NCI-H1694 (cell line): Measurements from ENCODE around the gene HEATR3.

Experiments used
- DNase-seq: peaks from one replicate; lab custom pipeline; 2025; lab: John Stamatoyannopoulos, UW

Gene HEATR3, protein sequence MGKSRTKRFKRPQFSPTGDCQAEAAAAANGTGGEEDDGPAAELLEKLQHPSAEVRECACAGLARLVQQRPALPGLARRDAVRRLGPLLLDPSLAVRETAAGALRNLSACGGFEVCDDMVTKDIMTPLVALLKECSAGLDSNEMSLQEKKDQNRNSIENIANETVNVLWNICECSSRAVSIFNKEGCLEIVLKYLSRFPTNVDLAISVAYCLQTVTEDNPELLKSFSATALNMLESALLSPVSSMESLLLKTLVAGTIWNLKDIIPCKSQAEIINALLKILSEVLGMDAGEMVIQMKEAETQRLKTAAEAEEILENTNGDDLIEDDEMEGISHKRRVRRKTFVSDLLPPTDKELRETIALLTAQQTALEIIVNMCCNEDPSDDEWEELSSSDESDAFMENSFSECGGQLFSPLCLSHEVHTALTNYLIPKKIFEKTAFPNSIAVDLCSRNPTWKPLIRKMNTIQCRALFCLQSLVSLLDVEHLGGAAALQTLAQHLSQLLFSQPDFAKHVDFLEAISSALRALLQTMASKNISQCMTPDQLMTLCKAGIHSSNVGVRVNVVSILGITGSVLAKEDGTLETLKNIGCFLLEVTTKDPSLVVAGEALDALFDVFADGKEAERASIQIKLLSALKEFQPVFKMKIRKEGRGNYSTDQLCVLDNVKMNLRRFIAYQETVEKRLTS

DNA sequence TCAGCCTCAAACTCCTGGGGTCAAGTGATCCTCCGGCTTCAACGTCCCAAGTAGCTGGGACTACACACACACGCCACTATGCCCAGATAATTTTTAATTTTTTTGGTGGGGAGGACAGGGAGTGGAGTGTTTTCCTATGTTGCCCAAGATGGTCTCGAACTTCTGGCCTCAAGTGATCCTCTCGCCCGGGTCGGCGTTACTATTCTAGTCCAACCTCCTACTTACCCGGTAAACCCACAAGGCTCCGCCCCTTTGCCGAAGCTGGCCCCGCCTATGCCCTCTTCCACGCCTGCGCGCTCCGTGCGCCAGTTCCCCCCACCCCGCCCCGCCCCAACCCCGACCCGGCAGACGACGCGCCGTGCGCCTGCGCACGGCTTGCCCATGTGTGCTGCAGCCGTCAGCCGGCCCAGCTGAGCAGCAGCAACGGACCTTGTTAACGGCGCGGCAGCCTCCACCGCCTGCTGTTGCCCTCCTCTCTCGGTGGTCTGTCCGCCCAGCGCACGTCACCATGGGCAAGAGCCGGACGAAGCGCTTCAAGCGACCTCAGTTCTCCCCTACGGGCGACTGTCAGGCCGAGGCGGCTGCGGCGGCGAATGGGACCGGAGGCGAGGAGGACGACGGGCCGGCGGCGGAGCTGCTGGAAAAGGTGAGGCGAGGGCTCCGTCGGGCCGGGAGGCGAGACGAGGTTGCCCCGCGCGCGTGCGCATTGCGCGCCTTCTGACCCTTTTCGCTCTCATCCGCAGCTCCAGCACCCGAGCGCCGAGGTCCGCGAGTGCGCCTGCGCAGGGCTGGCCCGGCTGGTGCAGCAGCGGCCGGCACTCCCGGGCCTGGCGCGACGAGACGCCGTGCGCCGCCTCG lies at the start of gene HEATR3:
Gene HEATR3 (plus strand): TSS at position 347 of the 858 bp plus-strand sequence. CDS start 162 bp downstream, at position 509.
- peak; percentile 76 for DNase-seq

- no peak for DNase-seq
Observed at GRCh38 chr16:50017553-50017952, 48.2 kb upstream of the HEATR3 start.

GRCh38 chr16:50021544-50021943 lies 44.2 kb upstream of the HEATR3 start:
- no peak for DNase-seq

DNA sequence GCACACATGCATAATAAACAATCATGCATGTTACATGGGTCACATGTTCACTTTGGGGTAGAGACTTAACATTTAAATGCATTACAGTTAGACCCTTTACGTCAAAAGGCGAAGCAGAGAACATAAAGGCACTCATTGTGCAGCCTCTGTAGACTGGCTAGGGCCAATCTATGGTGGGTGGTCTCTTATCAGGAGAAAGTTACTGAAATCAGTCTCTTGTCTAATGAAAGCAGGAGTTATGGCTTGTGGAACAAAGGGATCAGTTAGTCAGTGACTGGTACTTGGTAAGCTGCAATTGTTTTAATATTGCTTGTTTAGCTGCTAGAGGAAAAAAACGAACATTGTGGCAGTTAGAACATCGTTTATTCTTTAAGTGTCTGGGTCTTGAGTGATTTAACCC lies 42.1 kb upstream of the HEATR3 start:
- DNase-seq = no peak

- no peak for DNase-seq
Observed at GRCh38 chr16:50024207-50024606, 41.6 kb upstream of the HEATR3 start.

- peak; percentile 90 for DNase-seq
Observed at GRCh38 chr16:50024684-50025536, 40.9 kb upstream of the HEATR3 start, which contains the start of gene CNEP1R1. Gene CNEP1R1, plus strand, starts transcription at chr16:50025225. Its CDS starts 91 bp downstream, at chr16:50025316.

DNA sequence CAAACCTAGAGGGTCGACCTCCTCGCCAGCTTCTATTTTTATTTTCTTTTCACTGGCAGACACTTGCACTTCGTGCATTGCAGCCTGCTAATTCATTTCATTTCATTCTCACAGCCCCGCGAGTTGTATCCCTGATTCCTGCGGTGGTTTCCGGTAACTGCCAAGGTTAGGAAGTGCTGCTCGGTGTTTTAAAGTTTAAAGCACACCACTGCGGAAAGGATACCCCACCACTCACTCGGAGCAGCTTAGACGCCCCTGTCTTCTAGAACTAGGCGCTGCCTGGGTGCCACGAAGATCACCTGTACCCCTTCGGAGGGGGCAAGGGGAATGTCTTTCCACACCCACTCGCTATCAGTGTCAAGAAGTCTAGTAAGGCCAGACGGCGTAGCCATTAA lies 40.2 kb upstream of the HEATR3 start:
- no peak for DNase-seq

DNA sequence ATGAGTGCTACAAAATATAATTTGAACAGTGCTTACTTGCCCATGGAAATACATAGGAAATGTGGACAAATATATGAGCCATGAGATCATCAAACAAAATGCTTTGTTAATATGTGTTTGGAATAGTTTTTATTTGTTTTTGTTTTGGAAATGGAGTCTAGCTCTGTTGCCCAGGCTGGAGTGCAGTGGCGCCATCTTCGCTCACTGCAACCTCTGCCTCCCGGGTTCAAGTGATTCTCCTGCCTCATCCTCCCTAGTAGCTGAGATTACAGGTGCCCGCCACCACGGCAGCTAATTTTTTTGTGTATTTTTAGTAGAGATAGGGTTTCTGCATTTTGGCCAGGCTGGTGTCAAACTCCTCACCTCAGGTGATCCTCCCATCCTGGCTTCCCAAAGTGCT lies 37.9 kb upstream of the HEATR3 start:
- no peak for DNase-seq

DNA sequence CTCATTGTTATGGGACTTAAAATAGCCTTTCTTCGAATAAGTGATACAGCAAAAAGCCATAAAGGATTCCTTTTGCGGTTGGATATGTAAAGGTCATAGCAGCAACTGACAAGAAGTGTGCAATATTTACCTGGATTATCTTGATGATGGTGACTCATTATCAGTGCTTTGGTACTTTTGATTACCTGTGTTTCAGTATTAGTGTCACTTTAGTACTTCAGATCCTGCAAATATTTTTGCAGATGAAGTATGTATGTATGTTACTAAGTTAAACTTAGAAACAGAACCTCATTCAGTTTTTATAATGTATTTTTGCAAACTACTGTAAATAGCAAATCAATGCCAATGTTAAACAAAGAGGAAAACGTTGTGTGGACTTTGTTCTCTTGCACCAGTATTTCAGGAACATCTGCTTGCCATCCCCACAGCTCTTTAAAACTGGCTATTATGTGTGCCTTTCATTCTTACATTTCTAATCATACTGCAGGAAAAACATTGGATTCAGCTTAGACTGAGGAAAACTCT lies 30.2 kb upstream of the HEATR3 start:
- no peak for DNase-seq

- DNase-seq = no peak
Observed at GRCh38 chr16:50036426-50036825, 29.3 kb upstream of the HEATR3 start.

GRCh38 chr16:50037662-50038220 lies 28.0 kb upstream of the HEATR3 start:
- no peak for DNase-seq

DNA sequence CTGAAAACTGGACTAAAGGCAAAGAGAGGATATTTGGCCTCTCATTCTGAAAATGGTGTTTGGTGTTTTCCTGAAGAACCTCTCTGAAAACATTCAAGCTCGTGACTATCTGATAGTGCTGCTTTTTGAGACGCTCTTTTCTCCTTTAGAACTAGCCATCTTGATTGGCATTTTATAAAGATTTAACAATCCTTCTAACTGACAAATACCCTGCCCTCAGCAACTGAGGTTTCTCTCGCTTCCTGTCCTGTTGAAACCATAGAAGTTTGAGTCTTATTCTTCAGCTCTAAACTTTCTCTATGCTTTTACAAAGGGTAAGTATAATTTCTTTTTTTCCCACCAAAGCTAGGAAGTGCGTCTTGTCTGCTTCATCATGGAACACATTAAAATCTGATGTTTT lies 27.5 kb upstream of the HEATR3 start:
- no peak for DNase-seq

GRCh38 chr16:50038756-50039529 lies 26.8 kb upstream of the HEATR3 start:
- DNase-seq = no peak

GRCh38 chr16:50040018-50040417 lies 25.8 kb upstream of the HEATR3 start:
- DNase-seq = no peak

DNA sequence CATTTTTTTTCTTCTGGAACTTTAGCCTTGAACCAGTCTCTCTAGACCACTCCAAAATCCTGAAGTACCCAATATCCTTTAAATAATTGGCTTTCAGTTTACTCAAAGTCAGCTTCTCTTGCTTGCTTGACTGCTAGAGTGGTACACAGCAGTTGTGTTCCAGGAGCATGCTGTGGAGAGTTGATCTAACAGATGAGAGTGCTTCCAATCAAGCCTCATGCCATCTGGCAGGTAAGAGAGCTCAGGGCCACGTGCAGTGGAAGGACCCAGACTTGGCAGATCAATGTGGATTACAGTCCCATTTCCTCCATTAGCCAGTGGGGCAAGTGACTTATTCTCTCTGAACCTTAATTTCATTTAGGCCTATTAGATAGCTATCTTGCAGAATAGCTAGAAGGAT lies 25.1 kb upstream of the HEATR3 start:
- no peak for DNase-seq

DNA sequence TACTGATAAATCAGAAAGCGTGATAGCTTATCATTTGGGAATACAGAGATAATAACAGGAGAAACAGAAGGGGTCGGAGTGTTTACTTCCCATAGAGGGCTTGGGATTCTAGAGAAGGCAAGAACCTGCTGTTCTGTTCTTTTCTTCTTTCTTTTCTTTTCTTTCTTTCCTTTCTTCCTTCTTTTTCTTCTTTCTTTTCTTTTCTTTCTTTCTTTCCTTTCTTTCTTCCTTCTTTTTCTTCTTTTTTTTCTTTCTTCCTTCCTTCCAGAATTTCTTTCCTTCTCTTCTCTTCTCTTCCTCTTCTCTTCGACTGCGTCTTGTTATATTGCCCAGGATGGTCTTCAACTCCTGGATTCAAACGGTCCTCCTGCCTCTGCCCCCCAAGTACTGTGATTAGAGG lies 22.4 kb upstream of the HEATR3 start:
- DNase-seq = no peak

DNA sequence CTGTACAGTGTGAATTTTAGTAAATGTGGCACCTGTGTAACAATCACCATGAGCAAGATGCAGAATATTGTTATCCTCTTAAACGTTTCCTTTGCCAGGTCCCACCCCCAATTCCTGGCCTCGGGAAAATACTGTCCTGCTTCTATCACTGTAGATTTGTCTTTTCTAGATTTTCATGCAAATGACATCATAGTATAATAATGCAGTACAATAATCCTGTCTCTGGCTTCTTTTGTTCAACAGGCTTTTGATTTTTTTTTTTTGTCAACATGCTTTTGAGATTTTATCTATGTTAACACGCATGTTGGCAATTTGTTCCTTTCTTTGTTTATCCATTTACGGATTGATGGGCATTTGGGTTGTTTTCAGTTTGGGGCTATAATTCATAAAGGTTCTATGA lies 20.4 kb upstream of the HEATR3 start:
- no peak for DNase-seq

DNA sequence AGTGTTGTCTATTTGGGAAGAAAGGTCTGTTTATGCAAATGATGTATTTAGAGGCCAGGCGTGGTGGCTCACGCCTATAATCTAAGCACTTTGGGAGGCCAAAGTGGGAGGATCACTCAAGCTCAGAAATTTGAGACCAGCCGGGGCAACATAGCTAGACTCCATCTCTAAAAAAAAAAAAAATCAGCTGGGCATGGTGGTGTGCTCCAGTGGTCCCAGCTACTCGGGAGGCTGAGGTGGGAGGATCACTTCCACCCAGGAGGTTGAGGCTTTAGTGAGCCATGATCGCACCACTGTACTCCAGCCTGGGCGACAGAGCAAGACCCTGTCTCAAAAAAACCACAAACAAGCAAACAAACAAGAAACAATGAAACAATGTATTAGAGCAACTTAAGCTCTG lies 18.9 kb upstream of the HEATR3 start:
- DNase-seq = no peak

- DNase-seq = no peak
Observed at GRCh38 chr16:50047864-50048263, 17.9 kb upstream of the HEATR3 start.

DNA sequence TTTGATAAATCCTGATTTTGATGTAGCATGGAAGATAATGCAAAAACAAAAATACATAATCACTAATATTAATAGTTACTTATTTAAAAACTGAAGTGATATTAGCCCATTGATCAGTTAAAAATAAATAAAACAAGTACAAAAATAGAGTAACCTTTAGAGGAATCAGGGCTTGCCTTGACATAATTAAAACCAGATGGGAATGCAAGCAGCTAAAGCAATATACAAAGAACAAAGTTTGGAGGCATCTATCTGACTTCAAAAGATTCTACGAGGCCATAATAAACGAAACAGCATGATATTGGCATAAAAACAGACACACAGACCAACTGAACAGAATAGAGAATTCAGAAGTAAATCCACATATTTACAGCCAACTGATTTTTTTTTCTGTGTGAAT lies 15.0 kb upstream of the HEATR3 start:
- DNase-seq = no peak
